ENCODE data around the gene ZNF701. TPM values are rescaled to one million over a fixed set of nuclear protein-coding genes. Genes with fewer than 3 reads are reported as not detected.

Gene ZNF701
- total RNA-seq, 1 experiment from 2014 or later: 14.7 TPM

Other genes starting within 250 kb of the ZNF701 start
- 2.3 and 3.4 TPM in 2 replicates for gene ZNF610, start 234.0 kb upstream of the ZNF701 start, total RNA-seq (2021)
- gene ZNF880, start 200.4 kb upstream of the ZNF701 start, total RNA-seq (2021): 3.7 and 3.9 TPM in 2 replicates
- gene ZNF528, start 172.4 kb upstream of the ZNF701 start, total RNA-seq (2021): 2.4 and 4.3 TPM in 2 replicates
- gene ZNF534, start 141.1 kb upstream of the ZNF701 start, total RNA-seq (2021): not detected in 2 replicates
- gene ZNF578, start 116.7 kb upstream of the ZNF701 start, total RNA-seq (2021): 0.69 and 1.1 TPM in 2 replicates
- 15.1 and 19.1 TPM in 2 replicates for gene ZNF808, start 42.6 kb upstream of the ZNF701 start, total RNA-seq (2021)
- gene ZNF83, start 68.1 kb downstream of the ZNF701 start, total RNA-seq (2021): 23.0 and 23.7 TPM in 2 replicates
- gene ZNF611, start 164.8 kb downstream of the ZNF701 start, total RNA-seq (2021): 16.7 and 21.7 TPM in 2 replicates
- 1.5 and 1.8 TPM in 2 replicates for gene ZNF600, start 216.5 kb downstream of the ZNF701 start, total RNA-seq (2021)

Data from A673 (cell line).